Omental fat pad (tissue), 4 donors: ENCODE results near the gene PTTG1IP. TPM values are rescaled to one million over a fixed set of nuclear protein-coding genes. Genes with fewer than 3 reads are reported as not detected.

Experiments
- ATAC-seq: fragments of 150-250 bp; one replicate; pipeline ENCODE4 v1.9.1; 2016; ENCODE audit warnings: mild to moderate bottlenecking, moderate library complexity; ENCODE audit not compliant: low FRiP score
- DNase-seq: peaks from one replicate; pipeline ENCODE4 v3.0.0-alpha.2; 2019; ENCODE audit warnings: low spot score
- CTCF ChIP-seq, 3 donors: fragments of 450-650 bp; IDR thresholded peaks; one replicate each; pipeline ENCODE4 v1.5.1; 2016 to 2017; ENCODE audit warnings: antibody characterized with exemption in 3 of 3, mild to moderate bottlenecking in 3 of 3, moderate library complexity in 2 of 3
- total RNA-seq, 4 donors: library from RNA; depleted of rRNA; stranded (reverse); fragments of >200 nt; gene quantifications; one replicate each; pipeline ENCODE4 v1.1.0, GENCODE V29; 2016

PTTG1IP gene
- total RNA-seq, 4 donors from 2014 or later, result 200 to 241 (median 214) TPM

DNA sequence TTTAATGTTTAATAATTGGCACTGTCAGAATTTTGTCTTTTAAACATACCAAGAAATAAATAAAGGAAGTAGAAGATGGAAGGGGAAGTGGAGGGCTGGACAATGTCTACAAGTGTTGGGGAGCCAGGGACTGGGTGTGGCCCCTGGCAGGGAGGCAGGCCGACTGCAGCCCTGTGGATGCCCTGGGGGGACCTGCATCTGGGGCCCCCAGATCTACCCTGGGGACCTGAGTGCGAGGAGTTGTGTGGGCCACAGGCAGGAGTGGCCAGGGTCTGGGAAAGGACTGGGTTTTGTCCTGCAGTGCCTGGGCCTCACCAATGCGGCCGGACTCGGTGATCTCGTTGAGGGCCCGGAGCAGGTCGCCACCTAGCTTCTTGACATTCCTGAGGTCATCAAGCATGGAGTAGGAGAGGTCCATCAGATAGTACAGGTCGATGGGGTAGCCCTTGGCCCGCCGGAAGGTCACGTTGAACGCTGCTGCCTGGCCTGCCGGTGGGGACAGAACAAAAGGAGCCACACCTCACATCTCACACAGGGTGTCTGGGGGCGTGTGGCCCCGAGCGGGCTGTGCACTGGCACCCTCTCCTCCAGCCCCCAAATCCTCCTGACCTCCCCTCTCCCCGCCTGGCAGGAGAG, 29.7 kb upstream of the PTTG1IP start:
- DNase-seq (no peak), ATAC-seq (no peak)
- no peak for TF ChIP-seq CTCF (IDR thresholded peaks at IDR 0.05)

- no peak for DNase-seq
- no peak for ATAC-seq
- TF ChIP-seq CTCF (IDR thresholded peaks at IDR 0.05), result no peak
Measured at GRCh38 chr21:44902268-44903049, 29.0 kb upstream of the PTTG1IP start.

DNA sequence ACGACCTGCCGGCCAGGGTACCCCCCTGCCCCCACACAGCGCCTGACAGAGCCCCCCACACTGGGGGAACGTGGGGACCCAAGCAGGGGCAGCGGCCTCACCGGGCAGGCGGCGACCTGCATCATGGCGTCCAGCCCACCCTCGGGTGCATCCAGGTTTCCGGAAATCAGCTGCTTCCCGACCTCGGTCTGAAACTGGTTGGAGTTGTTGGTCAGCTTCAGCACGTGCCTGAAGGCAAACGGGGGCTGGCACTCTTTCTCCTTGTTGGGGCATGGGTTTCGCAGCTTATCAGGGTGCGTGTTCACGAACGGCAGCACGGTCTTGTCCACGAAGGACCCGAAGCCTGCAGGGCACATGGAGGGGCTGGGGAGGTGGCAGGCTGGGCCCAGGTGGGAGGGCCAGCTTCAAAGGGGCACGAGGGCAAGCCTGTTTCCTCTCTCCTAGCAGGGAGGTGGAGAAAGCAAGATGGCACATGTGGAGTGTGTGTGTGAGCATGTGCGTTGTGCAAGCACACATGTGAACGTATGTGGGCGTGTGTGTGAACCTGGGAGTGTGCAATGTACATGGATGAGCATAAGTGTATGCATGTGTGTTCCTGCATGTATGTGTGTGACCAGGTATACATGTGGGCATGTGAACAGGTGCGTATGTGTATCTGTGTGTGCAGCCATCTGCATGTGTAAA, 28.0 kb upstream of the PTTG1IP start:
- TF ChIP-seq CTCF (IDR thresholded peaks at IDR 0.05), result no peak
- ATAC-seq (no peak), DNase-seq (no peak)

- no peak for TF ChIP-seq CTCF (IDR thresholded peaks at IDR 0.05)
- DNase-seq, result no peak
- no peak for ATAC-seq
Measured at GRCh38 chr21:44900559-44901251, 27.2 kb upstream of the PTTG1IP start.

- ATAC-seq (no peak), DNase-seq (no peak)
- no peak for TF ChIP-seq CTCF (IDR thresholded peaks at IDR 0.05)
Measured at GRCh38 chr21:44899768-44900558, 26.5 kb upstream of the PTTG1IP start.
